Duodenal mucosa (tissue), 2 donors: ENCODE data around the gene CHTF8.

ENCODE experiments used
- H3K27ac ChIP-seq: one replicate; pipeline ENCODE4 v1.7.0; 2013; ENCODE audit warnings: low read depth, low read length
- H3K27me3 ChIP-seq, 2 donors: one replicate each; pipeline ENCODE4 v1.7.0; 2013; ENCODE audit warnings: low read length in 2 of 2, control low read depth in 1 of 2; ENCODE audit not compliant: insufficient read depth in 2 of 2, control insufficient read depth in 1 of 2
- H3K36me3 ChIP-seq, 2 donors: one replicate each; pipeline ENCODE4 v1.7.0; 2013; ENCODE audit warnings: low read length in 2 of 2, control low read depth in 1 of 2; ENCODE audit not compliant: insufficient read depth in 2 of 2, control insufficient read depth in 1 of 2
- H3K4me1 ChIP-seq, 2 donors: one replicate each; pipeline ENCODE4 v1.7.0; 2013; ENCODE audit warnings: low read length in 2 of 2, control low read depth in 1 of 2; ENCODE audit not compliant: insufficient read depth in 2 of 2, control insufficient read depth in 1 of 2
- H3K4me3 ChIP-seq, 2 donors: one replicate each; pipeline ENCODE4 v1.7.0; 2013; ENCODE audit warnings: low read length in 2 of 2, low read depth in 1 of 2
- H3K9ac ChIP-seq, 2 donors: one replicate each; pipeline ENCODE4 v1.7.0; 2013; ENCODE audit warnings: low read length in 2 of 2, low read depth in 1 of 2
- H3K9me3 ChIP-seq, 2 donors: one replicate each; pipeline ENCODE4 v1.7.0; 2013; ENCODE audit warnings: low read length in 2 of 2, control low read depth in 1 of 2; ENCODE audit not compliant: control insufficient read depth in 1 of 2

Gene CHTF8

DNA sequence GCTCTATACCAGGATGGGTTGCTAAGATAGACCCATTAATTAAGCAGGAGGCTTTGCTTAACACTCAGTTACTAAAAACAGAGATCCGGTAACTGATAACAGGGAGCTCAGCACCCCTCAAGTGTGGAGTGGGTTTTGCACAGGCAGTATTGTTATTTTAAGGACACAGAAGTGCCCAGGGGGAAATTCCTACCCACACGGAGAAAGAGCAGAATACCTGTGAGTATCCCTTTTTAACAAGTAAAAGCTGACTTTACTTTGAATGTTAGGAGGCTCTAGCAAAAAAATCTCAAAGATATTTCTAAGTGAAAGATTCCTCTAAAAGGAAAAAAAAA lies 59.8 kb downstream of the CHTF8 start:
- Histone ChIP-seq H3K9ac (no peak overlapping the region), H3K27ac (no peak overlapping the region), H3K4me1 (peaks cover 10 to 11% of the 10 kb centered on the region in 2 donors), H3K9me3 (no peaks in the 10 kb centered on the region), H3K36me3 (no peaks in the 10 kb centered on the region), H3K4me3 (no peak overlapping the region), H3K27me3 (no peaks in the 10 kb centered on the region)

DNA sequence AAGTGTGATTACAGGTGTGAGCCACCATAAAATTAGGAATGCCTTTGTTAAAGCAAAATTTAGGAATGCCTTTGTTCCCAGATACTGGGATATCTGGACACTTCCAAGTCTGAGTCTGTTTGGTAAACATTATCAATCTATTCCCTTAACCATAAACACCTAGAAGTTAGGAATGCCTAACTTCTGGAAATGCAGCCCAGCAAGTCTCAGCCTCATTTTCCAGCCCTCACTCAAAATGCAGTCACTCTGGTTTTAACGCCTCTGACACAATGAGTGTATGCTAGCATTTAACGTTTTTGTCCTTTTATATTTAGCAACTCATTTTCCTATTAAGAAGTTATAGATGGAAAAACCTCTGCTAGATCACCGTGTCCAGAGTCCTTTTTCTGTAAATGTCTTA lies 61.4 kb downstream of the CHTF8 start:
- Histone ChIP-seq H3K27ac (no peak overlapping the region), H3K27me3 (no peaks in the 10 kb centered on the region), H3K9me3 (no peaks in the 10 kb centered on the region), H3K9ac (no peak overlapping the region), H3K36me3 (no peaks in the 10 kb centered on the region), H3K4me1 (peaks cover 10 to 11% of the 10 kb centered on the region in 2 donors), H3K4me3 (no peak overlapping the region)

DNA sequence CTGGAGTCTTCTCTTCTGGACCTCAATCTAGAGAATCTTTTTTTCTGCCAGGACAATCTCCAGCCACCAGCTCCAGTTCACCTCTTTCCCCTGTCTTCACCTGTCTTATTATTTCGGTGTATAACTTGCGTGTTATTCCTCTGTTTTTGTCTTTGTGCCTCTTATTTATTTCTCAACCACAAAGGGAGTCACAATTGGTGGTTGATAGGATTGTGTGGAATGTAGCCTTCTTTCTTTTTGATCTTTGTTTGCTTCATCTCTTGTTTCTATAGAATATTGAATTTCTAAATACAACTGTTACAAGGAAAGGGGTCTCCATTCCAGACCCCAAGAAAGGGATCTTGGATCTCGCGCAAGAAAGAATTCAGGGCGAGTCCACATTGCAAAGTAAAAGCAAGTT lies 62.9 kb downstream of the CHTF8 start:
- Histone ChIP-seq H3K27me3 (no peaks in the 10 kb centered on the region), H3K27ac (no peak overlapping the region), H3K4me1 (peaks cover 10 to 11% of the 10 kb centered on the region in 2 donors), H3K9me3 (no peaks in the 10 kb centered on the region), H3K36me3 (no peaks in the 10 kb centered on the region), H3K4me3 (no peak overlapping the region), H3K9ac (no peak overlapping the region)
